COLO668 (cell line): ENCODE results near the gene OLFML1.

Source experiments
- DNase-seq: peaks from one replicate; lab custom pipeline; 2025; ENCODE audit not compliant: unreplicated experiment; lab: John Stamatoyannopoulos, UW

Gene OLFML1

DNA sequence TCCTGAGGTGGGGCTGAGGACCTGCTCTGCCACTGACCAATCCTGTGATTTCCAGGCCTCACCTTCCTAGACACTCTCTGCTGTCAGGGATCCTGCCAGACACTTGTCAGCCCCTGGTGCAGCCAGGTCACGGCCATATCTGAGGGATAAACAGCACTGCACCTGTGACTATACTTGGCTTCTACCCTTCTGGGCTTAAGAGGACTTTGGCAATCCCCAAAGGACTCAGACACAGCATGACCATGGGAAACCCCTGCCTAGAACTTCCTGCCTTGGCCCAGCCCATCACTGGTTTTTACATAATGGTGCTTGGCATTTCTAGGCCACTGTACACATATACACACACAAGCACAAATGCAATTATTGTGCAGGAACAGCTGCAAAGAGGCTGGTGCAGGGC lies 11.6 kb upstream of the OLFML1 start:
- DNase-seq: no peak

GRCh38 chr11:7480113-7480512 lies 5.2 kb upstream of the OLFML1 start:
- DNase-seq: no peak

- DNase-seq: no peak
These were observed 1.2 kb upstream of the OLFML1 start for GRCh38 chr11:7484131-7484530.

- DNase-seq: no peak
These were observed 661 bp upstream of the OLFML1 start for GRCh38 chr11:7484645-7485044.

DNA sequence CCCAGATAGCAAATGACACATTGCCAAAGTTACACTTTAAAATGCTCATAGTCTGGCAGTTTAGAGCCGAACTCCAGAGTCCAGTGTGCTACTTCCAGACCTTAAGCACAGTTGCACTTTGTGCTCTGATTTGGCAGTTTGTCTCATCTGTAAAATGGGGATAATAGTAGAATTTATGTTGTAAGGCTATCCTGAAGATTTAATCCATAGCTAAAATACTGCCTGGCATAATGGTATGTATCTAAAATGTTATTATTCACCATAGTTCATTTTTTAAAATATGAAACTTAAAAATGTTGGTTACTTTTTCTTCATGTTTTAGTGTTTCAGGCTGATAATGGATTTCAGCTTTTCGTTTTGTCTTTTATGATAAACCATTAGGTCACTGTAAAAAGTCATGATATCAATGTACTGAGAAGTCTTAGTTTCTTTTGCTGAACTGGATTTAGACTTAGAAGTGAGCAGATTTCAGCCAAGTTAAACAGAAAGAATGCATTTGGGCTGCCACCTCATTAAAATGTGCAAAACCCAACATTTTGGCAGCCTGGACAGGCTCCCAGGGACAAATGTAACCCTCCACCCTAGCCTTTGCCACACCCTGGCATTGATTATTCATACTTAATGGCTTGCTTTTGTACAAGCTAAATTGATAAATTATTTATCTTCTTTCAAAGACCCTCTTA lies 933 bp downstream of the OLFML1 start:
- DNase-seq: no peak

DNA sequence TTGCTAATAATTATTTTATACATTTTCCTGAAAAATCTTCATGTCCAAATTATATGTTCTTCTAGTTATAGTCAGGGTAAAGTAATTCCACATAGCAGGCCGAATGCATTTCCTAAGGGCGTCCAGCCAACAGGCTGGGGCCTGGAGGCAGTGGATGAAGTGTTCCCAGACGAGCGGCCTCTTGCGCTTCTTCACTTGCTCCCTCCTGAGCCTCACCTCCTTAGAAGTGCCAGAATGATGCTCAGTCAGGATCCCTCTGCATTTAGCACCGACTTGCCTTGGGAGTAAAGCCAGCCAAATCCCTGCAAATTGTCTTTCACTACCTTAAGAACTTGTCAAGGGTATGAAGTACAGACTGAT lies 1.5 kb downstream of the OLFML1 start:
- DNase-seq: no peak

- DNase-seq: no peak
These were observed 2.1 kb downstream of the OLFML1 start for GRCh38 chr11:7487360-7487759.

DNA sequence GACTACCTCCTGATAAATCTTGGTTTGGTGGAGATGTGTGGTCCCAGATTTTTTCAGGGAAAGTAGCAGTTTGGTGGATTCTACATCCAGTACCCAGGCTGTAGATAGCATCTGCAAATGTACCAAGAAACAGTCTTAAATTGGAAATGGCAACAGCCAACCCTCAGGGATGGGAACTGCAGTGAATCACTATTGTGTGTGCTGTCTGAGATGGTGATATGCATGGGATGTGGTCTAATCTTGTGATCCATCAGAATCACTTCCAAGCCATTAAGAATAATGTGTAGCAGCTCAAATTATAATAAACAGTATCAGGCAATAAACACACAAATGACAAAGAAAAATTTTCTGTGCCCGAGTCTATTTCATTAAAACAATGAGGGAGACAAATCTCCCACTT lies 3.4 kb downstream of the OLFML1 start:
- DNase-seq: no peak

- DNase-seq: no peak
These were observed 4.1 kb downstream of the OLFML1 start for GRCh38 chr11:7489376-7489775.

DNA sequence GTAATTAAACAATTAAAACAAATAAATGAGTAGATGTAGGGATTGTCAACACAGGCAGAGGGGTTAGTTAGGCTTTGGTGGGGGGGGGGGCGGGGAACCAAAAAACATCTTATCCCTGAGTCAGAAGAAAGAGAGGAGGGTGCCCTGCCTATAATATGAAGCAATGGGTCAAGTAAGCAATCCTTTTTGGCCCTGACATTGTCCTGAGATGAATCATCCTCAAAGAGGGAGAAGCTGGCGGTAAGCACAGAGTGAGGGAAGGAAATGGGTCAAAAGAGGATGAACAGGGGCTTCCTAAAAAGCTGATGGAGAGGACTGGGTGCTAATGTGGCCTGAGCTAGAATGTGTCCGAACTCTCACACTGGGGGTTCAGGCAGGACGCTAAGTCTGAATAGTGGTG lies 4.7 kb downstream of the OLFML1 start:
- DNase-seq: no peak

GRCh38 chr11:7490535-7490934 lies 5.2 kb downstream of the OLFML1 start:
- no peak for DNase-seq

- no peak for DNase-seq
These were observed 6.9 kb downstream of the OLFML1 start for GRCh38 chr11:7492253-7492652.

- DNase-seq: no peak
These were observed 8.4 kb downstream of the OLFML1 start for GRCh38 chr11:7493670-7494069.

DNA sequence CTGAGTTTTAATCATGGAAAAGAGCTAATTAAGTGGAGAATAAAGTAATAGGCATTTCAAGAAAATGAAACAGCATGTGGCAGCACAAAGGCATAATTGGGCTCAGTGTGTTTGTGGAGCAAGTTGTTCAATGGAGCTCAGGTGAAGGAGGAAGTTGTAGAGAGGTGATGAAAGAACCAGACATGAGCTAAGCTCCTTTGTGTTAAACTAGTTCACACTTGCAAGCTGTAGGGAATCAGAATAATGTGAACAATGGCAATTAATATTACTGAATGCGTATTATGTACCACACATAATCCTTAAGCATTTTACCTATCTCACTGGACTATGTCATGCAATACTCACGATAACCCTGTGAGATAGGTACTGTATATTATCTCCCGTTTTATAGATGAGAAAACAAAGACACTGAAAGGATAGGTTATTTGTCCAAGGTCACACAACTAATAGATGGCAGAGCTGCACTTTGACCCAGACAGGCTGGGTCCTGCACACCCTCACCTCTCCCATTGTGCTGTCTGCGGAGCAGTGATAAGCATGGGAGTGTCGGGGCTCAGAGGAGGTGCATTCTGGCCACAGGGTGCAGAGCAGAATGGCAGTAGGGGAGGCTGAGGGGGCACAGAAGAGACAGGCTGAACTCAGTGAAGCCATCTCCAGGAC lies 8.9 kb downstream of the OLFML1 start:
- no peak for DNase-seq

DNA sequence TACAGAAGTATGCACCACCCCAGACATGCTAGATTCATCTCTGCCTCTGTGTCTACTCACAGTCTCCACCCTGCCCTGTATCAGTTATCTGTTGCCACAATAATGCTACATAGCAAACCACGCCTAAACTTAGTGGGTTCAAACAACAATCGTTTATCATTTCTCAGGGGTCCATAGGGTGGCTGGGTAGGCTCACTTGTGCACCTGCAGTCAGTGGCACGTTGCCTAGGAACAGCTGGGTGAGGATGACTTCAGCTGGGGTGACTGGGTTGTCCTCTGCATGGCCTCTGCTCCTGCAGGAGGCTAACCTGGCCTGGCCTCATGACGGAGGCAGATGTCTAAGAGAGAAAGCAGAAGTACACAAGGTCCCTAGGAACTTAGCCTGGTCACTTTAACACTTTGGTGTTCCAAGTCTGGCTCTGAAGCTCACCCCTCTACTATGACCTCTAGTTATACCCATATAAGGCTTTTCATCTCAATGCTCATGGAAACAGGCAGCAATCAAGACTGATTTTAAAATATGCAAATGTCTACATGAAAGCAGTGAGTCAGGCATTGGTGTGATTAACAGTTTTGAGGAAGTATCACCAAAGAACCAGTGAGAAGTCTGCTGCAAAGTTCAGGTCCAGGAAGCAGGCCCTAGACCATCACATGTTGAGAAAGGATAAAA lies 10.7 kb downstream of the OLFML1 start:
- DNase-seq: no peak

GRCh38 chr11:7498193-7498592 lies 12.9 kb downstream of the OLFML1 start:
- DNase-seq: no peak

DNA sequence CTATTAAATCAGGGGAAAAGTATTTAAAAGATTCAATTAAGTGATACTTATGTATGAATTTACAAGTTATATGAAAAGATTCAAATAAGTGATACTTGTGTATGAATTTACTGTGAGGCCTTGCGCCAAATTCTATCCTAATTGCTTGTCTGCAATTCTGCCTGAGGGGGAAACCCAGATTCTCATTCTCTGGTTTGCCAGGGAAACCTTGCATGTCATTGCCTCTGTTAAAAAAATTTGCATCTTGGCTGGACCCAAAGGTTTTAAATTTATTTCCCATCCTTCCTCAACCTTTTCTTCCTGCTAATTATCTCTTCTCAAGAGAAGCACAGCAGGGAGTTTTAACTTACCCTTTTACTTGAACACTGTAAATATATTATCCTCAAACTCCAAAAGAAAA lies 13.8 kb downstream of the OLFML1 start:
- no peak for DNase-seq

DNA sequence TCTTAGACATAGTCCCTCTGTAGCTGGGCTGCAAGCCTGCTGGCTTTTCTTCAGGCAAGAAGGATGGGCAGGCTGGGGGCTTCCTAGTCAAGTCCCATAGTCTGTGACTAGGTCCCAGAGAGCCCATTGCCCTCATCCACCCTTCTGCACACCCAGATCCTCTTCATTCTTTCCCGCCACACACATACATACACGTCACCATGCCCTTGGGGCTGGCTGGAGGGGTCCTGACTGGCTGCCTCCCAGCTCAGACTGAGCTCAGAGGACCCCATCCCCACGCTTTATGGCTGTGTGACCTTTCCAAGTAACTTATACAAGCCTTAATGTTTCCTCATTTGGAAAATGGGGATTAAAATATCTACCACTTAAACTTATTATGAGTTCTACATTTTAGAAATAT lies 14.9 kb downstream of the OLFML1 start:
- no peak for DNase-seq

DNA sequence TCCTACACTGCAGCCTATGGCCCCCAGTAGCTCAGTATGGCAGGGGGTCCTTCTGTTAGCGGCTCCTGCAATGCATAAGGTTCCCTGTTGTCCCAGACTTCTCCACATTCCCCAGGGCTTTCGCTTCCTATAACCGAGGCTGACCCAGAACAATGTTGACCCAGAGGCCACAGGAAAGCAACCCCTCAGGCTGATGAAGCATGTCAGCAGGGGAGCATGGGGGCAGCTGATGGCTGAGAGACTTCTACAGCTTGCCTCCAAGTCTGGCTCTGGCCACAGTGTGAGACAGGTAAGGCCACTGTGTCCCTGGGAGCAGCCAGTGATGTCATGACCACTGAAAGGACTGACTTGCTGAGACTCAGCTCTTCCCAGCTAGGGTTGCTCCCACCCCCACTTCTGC lies 15.9 kb downstream of the OLFML1 start:
- no peak for DNase-seq

DNA sequence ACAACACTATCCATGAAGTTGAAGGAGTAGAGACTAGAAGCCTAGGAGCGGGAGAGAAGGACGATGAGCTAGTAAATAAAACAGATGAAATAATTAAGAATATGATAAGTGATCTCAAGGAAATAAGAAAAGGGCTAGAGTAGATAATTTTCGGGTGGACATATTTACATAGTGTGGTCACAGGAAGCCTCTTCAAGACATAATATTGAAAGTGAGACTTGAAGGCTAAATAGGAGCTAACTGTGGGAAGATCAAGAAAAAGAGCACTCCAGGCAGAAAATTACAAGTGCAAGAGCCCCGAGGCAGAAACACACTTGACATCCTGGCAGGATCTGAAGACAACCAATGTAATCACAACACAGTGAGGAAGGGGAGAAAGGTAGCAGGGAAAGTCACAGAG lies 16.6 kb downstream of the OLFML1 start:
- DNase-seq: no peak

DNA sequence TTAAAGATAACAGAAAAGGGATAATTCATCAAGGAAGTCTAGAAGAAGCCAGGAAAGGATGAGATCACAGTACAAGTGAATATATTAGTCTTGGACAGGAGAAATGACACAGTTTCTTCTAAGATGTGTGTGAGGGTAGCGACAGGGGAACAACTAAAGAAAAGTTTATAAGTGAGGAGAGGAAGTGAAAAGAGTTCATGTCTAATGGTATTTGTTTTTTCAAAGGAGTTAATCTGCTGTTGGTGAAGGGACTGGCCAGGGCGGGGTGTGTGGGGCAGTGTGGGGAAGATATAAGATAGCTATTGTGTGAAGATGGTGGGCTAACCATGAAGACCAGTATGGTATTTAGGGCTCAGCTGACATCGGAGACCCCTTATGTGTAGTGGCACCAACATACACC lies 20.9 kb downstream of the OLFML1 start:
- DNase-seq: no peak

DNA sequence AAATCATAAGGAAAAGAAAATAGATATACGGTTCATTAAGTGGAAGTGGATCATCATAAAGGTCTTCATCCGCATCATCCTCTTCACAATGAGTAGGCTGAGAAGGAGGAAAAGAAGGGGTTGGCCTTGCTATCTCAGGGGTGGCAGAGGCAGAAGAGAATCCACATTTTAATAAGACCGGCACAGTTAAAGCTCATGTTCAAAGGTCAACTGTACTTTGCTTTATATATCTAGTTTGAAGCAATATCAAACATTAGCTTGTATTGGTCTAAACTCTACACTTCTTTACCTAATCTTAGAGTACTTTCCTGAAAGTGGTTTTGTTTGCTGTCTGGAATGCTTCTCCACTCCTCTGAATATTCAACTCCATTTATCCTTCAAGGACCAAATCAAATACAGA lies 22.8 kb downstream of the OLFML1 start:
- no peak for DNase-seq

GRCh38 chr11:7509966-7510365 lies 24.7 kb downstream of the OLFML1 start:
- DNase-seq: no peak
